HepG2 (cell line): ENCODE measurements around the gene PIWIL1. TPM values are rescaled to one million over a fixed set of nuclear protein-coding genes. Genes with fewer than 3 reads are reported as not detected.

Source experiments
- ATAC-seq: fragments of 200-7000 bp; cut with Tn5 transposase; 3 replicates; pipeline ENCODE4 v1.9.1; 2020; ENCODE audit warnings: mild to moderate bottlenecking, moderate library complexity
- BruUV-seq: library from RNA; stranded (reverse); fragments of 400-500 nt; replicated peaks from 2 replicates; lab custom pipeline; 2021; lab: Mats Ljungman, UMichigan
- CTCF ChIA-PET: fragments of 300-600 bp; formaldehyde crosslinking; extraction: SDS; loops from one replicate; lab custom pipeline; 2021; ENCODE audit warnings: low total read pairs, inconsistent platforms, low intra/inter-chr PET ratio; lab: Yijun Ruan, JAX
- POLR2A ChIA-PET: fragments of 350-600 bp; sonication (Branson Sonifier 250); formaldehyde crosslinking; loops from one replicate; lab custom pipeline; 2020; ENCODE audit warnings: antibody characterized with exemption, inconsistent platforms; lab: Yijun Ruan, JAX
- DNase-seq: peaks from one replicate; pipeline ENCODE4 v3.0.0-alpha.2; 2015; ENCODE audit warnings: low spot score
- FAIRE-seq: peaks from 3 replicates; lab custom pipeline; 2011; peaks lifted over from hg19 to GRCh38; lab: Jason Lieb, UNC
- H2AFZ ChIP-seq: one replicate; pipeline ENCODE4 v1.6.1; 2011; ENCODE audit warnings: low read length, inconsistent platforms
- H3K27ac ChIP-seq: fragments of 300-600 bp; 3 replicates; pipeline ENCODE4 v1.8.0; 2011; ENCODE audit warnings: mixed run types, mild to moderate bottlenecking, mixed read lengths, low read length, inconsistent platforms; ENCODE audit not compliant: insufficient read depth; ENCODE audit errors: extremely low read length
- H3K27me3 ChIP-seq, 2 experiments: fragments of 200-600 bp in 1 of 2; 2 replicates in 1 of 2; 3 replicates in 1 of 2; pipeline versions ENCODE4 v1.6.0 to v1.8.0; 2011; ENCODE audit warnings: low read length in 2 of 2, mild to moderate bottlenecking in 2 of 2, moderate library complexity in 2 of 2, inconsistent platforms in 1 of 2; ENCODE audit not compliant: insufficient read depth in 2 of 2, control insufficient read depth in 1 of 2
- H3K36me3 ChIP-seq, 2 experiments: fragments of 200-600 bp in 1 of 2; replicated peaks in 1 of 2; 2 replicates in 1 of 2; 3 replicates in 1 of 2; pipeline versions ENCODE4 v1.5.1 to v1.8.0; 2011; ENCODE audit warnings: low read length in 2 of 2, inconsistent platforms in 1 of 2; ENCODE audit not compliant: insufficient read depth in 2 of 2, control insufficient read depth in 1 of 2
- H3K4me1 ChIP-seq: 2 replicates; pipeline ENCODE4 v1.5.1; 2012; ENCODE audit warnings: low read length, inconsistent platforms; ENCODE audit not compliant: insufficient read depth
- H3K4me2 ChIP-seq: 2 replicates; pipeline ENCODE4 v1.6.0; 2011; ENCODE audit warnings: low read depth, low read length, inconsistent platforms
- H3K4me3 ChIP-seq, 3 experiments: fragments of 200-600 bp in 1 of 3; sonication (generic), shearing (Covaris generic) in 1 of 3; replicated peaks in 1 of 3; 2 replicates each; pipeline ENCODE4 v1.5.1; 2011 to 2016; ENCODE audit warnings: low read length in 3 of 3, inconsistent platforms in 2 of 3, low read depth in 2 of 3, mild to moderate bottlenecking in 2 of 3, control low read depth in 1 of 3, mixed read lengths in 1 of 3; ENCODE audit not compliant: insufficient read depth in 1 of 3
- H3K79me2 ChIP-seq: one replicate; pipeline ENCODE4 v1.6.1; 2011; ENCODE audit warnings: low read length, inconsistent platforms; ENCODE audit not compliant: insufficient read depth
- H3K9ac ChIP-seq: 2 replicates; pipeline ENCODE4 v1.6.0; 2011; ENCODE audit warnings: mild to moderate bottlenecking, low read depth, low read length, inconsistent platforms; ENCODE audit not compliant: insufficient read depth
- H3K9me3 ChIP-seq: 2 replicates; pipeline ENCODE4 v1.5.1; 2012; ENCODE audit warnings: mild to moderate bottlenecking, low read length
- H4K20me1 ChIP-seq: 2 replicates; pipeline ENCODE4 v1.6.0; 2011; ENCODE audit warnings: inconsistent platforms, mild to moderate bottlenecking, low read length, moderate library complexity; ENCODE audit not compliant: insufficient read depth
- ELF1 ChIP-seq: sonication (generic); formaldehyde crosslinking; IDR thresholded peaks from 2 replicates; pipeline ENCODE4 v1.4.0; 2020; ENCODE audit warnings: missing genetic modification reagents
- GABPA ChIP-seq, 2 experiments: IDR thresholded peaks; 2 replicates each; pipeline ENCODE4 v1.6.1; 2011 to 2016; ENCODE audit warnings: low read depth in 2 of 2, low read length in 1 of 2, missing biosample characterization in 1 of 2, missing genetic modification characterization in 1 of 2
- GABPB1 ChIP-seq: IDR thresholded peaks from 2 replicates; pipeline ENCODE4 v1.6.1; 2016; ENCODE audit warnings: mild to moderate bottlenecking, missing genetic modification reagents, moderate library complexity, missing compliant biosample characterization
- HOXA5 ChIP-seq: sonication (generic); formaldehyde crosslinking; IDR thresholded peaks from 2 replicates; pipeline ENCODE4 v1.4.0; 2020; ENCODE audit warnings: missing genetic modification reagents
- NFYC ChIP-seq: IDR thresholded peaks from 2 replicates; pipeline ENCODE4 v1.6.1; 2016; ENCODE audit warnings: missing genetic modification reagents, missing compliant biosample characterization
- PHF20 ChIP-seq: sonication (generic); formaldehyde crosslinking; IDR thresholded peaks from 2 replicates; pipeline ENCODE4 v1.5.0; 2020; ENCODE audit warnings: mild to moderate bottlenecking, missing genetic modification reagents
- RARA ChIP-seq: IDR thresholded peaks from 2 replicates; pipeline ENCODE4 v1.6.1; 2016; ENCODE audit warnings: missing genetic modification reagents, missing compliant biosample characterization
- RFXANK ChIP-seq: IDR thresholded peaks from 2 replicates; pipeline ENCODE4 v1.6.1; 2016
- SETDB1 ChIP-seq: sonication (generic); formaldehyde crosslinking; IDR thresholded peaks from 2 replicates; pipeline ENCODE4 v1.5.1; 2020; ENCODE audit warnings: missing genetic modification reagents, mild to moderate bottlenecking, borderline replicate concordance
- THAP8 ChIP-seq: sonication (generic); formaldehyde crosslinking; IDR thresholded peaks from 2 replicates; pipeline ENCODE4 v1.5.1; 2020; ENCODE audit warnings: missing genetic modification reagents, mild to moderate bottlenecking, borderline replicate concordance
- WIZ ChIP-seq: sonication (generic); formaldehyde crosslinking; IDR thresholded peaks from 2 replicates; pipeline ENCODE4 v1.5.1; 2020; ENCODE audit warnings: mild to moderate bottlenecking, missing genetic modification reagents
- ZNF3 ChIP-seq: IDR thresholded peaks from 2 replicates; pipeline ENCODE4 v1.7.0; 2017; ENCODE audit warnings: inconsistent platforms
- ZNF460 ChIP-seq: sonication (generic); formaldehyde crosslinking; IDR thresholded peaks from 2 replicates; pipeline ENCODE4 v1.5.1; 2020; ENCODE audit warnings: missing genetic modification reagents, mild to moderate bottlenecking, borderline replicate concordance
- ZNF768 ChIP-seq: sonication (generic); formaldehyde crosslinking; IDR thresholded peaks from 2 replicates; pipeline ENCODE4 v1.4.0; 2020; ENCODE audit warnings: missing genetic modification reagents
- ZNF776 ChIP-seq: sonication (generic); formaldehyde crosslinking; IDR thresholded peaks from 2 replicates; pipeline ENCODE4 v1.4.0; 2020; ENCODE audit warnings: mild to moderate bottlenecking, missing genetic modification reagents
- ZNF781 ChIP-seq: sonication (generic); formaldehyde crosslinking; IDR thresholded peaks from 2 replicates; pipeline ENCODE4 v1.5.1; 2020; ENCODE audit warnings: borderline replicate concordance, mild to moderate bottlenecking, missing genetic modification reagents; ENCODE audit errors: not compliant biosample characterization
- WGBS: methylation state at CpG from one replicate; pipeline ENCODE4 v1.1.6; 2017; ENCODE audit warnings: low lambda C conversion rate; 5-methylcytosine and 5-hydroxymethylcytosine counted together
- in situ Hi-C: cut with HindIII; loops from 2 replicates; pipeline ENCODE4 v1.10.0; 2017; ENCODE audit warnings: low pct_unique_long_range_greater_than_20kb; ENCODE audit not compliant: extremely low pct_ligation_motif_present
- intact Hi-C: fragments of 100-400 bp; cut with micrococcal nuclease; formaldehyde crosslinking; loops from one replicate; pipeline ENCODE4 v1.10.0; 2022; ENCODE audit not compliant: unreplicated experiment
- polyA plus RNA-seq, 8 experiments: library from polyadenylated mRNA; depleted of rRNA in 3 of 8; stranded (reverse) in 7 of 8; unstranded in 1 of 8; fragments of >200 nt; fragmentation: Illumina TruSeq in 4 of 8; extraction: Trizol in 4 of 8; gene quantifications; 2 replicates each; pipeline versions ENCODE4 v1.2.1 to v1.2.3, GENCODE V29; 2011 to 2016; ENCODE audit warnings: low read depth in 4 of 8, missing spikeins in 1 of 8, mixed read lengths in 1 of 8; ENCODE audit not compliant: insufficient read depth in 1 of 8
- total RNA-seq, 5 experiments: library from RNA; depleted of rRNA; stranded (reverse); fragments of >200 nt; fragmentation: Illumina TruSeq; extraction: Trizol; gene quantifications; 2 replicates each; pipeline ENCODE4 v1.2.3, GENCODE V29; 2016; ENCODE audit warnings: low read depth in 1 of 5
- TF ChIP-seq, protein P1 (sequence below): sonication (generic); formaldehyde crosslinking; IDR thresholded peaks from 2 replicates; pipeline ENCODE4 v1.5.0; 2020; ENCODE audit warnings: mild to moderate bottlenecking, low read depth, missing genetic modification reagents, borderline replicate concordance

PIWIL1 gene
- total and polyA plus RNA-seq, 2 of the 13 experiments (the other 11 are each of a cell fraction or from before 2014, with no cell fraction given): not detected

- H3K9me3 ChIP-seq: no peaks in the 10 kb centered on the region
- no peak overlapping the region for H3K9ac ChIP-seq
- no peak overlapping the region for H3K4me3 ChIP-seq
- ChIA-PET POLR2A (no interaction called here), CTCF (no interaction called here)
- intact Hi-C loops (no loop called here), in situ Hi-C loops (no loop called here)
- no peaks in the 10 kb centered on the region for H3K36me3 ChIP-seq
- no peaks in the 10 kb centered on the region for H3K4me1 ChIP-seq
- no peak overlapping the region for H2AFZ ChIP-seq
- no peaks in the 10 kb centered on the region for H3K79me2 ChIP-seq
- WGBS: 7% methylated on average over 3 of the region's 14 CpGs
- H3K4me2 ChIP-seq: no peak overlapping the region
- ATAC-seq (no peak), FAIRE-seq (no peak), DNase-seq (no peak)
- no TSS peak for BruUV-seq
- no peaks in the 10 kb centered on the region for H4K20me1 ChIP-seq
- peaks cover 0 to 14% of the 10 kb centered on the region in 2 experiments; a peak in 3 of 5 replicates for H3K27me3 ChIP-seq
- no peak overlapping the region for H3K27ac ChIP-seq
- TF ChIP-seq ZNF776 (CRISPR knock-in tag): no peak
- no peak for TF ChIP-seq THAP8 (CRISPR knock-in tag)
- no peak for TF ChIP-seq ZNF460 (CRISPR knock-in tag)
- no peak for TF ChIP-seq WIZ (CRISPR knock-in tag)
- TF ChIP-seq GABPB1: no peak
- TF ChIP-seq GABPA (IDR thresholded peaks at IDR 0.05; ENCODE audit: low read depth, low read length): no peak
- TF ChIP-seq GABPA (CRISPR knock-in tag; IDR thresholded peaks at IDR 0.05; ENCODE audit: low read depth): no peak
- TF ChIP-seq NFYC (CRISPR knock-in tag): no peak
- TF ChIP-seq RFXANK (CRISPR knock-in tag): no peak
- TF ChIP-seq, all 625 proteins: peak for 0
Observed at GRCh38 chr12:130307859-130308258, 29.8 kb upstream of the PIWIL1 start.

- Histone ChIP-seq H4K20me1 (no peaks in the 10 kb centered on the region), H3K9ac (no peak overlapping the region), H2AFZ (no peak overlapping the region), H3K4me2 (no peak overlapping the region), H3K27me3 (peaks cover 0 to 11% of the 10 kb centered on the region in 2 experiments; a peak in 3 of 5 replicates), H3K79me2 (no peaks in the 10 kb centered on the region), H3K4me1 (no peaks in the 10 kb centered on the region), H3K27ac (no peak overlapping the region), H3K9me3 (no peaks in the 10 kb centered on the region), H3K36me3 (no peaks in the 10 kb centered on the region), H3K4me3 (no peak overlapping the region)
- in situ Hi-C loops: no loop called here
- no peak for FAIRE-seq
- 8% methylated on average over 6 of the region's 6 CpGs for WGBS
- intact Hi-C loops: no loop called here
- no peak for DNase-seq
- TF ChIP-seq SETDB1: no peak
- no peak for TF ChIP-seq ELF1
- TF ChIP-seq, protein P1, sequence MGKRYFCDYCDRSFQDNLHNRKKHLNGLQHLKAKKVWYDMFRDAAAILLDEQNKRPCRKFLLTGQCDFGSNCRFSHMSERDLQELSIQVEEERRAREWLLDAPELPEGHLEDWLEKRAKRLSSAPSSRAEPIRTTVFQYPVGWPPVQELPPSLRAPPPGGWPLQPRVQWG (CRISPR knock-in tag): no peak
- no peak for TF ChIP-seq ZNF781 (CRISPR knock-in tag)
- no peak for TF ChIP-seq HOXA5
- TF ChIP-seq ZNF768 (CRISPR knock-in tag): no peak
- no peak for TF ChIP-seq ZNF3 (CRISPR knock-in tag)
- no peak for TF ChIP-seq RARA (CRISPR knock-in tag)
- no peak for TF ChIP-seq PHF20 (CRISPR knock-in tag)
- ChIA-PET CTCF (no interaction called here), POLR2A (no interaction called here)
- no peak for ATAC-seq
- BruUV-seq: no TSS peak
Observed at GRCh38 chr12:130308393-130308792, 29.3 kb upstream of the PIWIL1 start.
